ENCODE data around the gene TFDP1. TPM values are rescaled to one million over a fixed set of nuclear protein-coding genes. Genes with fewer than 3 reads are reported as not detected.

Gene TFDP1
- total RNA-seq, 2 experiments from 2014 or later, result 17.6 to 20.0 TPM

- Histone ChIP-seq H3K4me1 (ENCODE audit: insufficient read depth, low read length) (peaks cover 29% of the 10 kb centered on the region), H3K4me3 (ENCODE audit: low read length) (no peak overlapping the region), H3K9me3 (ENCODE audit: control insufficient read depth in 1 of 2, insufficient read depth in 1 of 2, low read length in 2 of 2) (no peaks in the 10 kb centered on the region), H3K36me3 (ENCODE audit: insufficient read depth, low read length) (peaks cover 5% of the 10 kb centered on the region), H3K27ac (ENCODE audit: low read depth in 1 of 2, low read length in 2 of 2) (no peak overlapping the region), H3K27me3 (ENCODE audit: control insufficient read depth in 1 of 2, insufficient read depth in 2 of 2, low read length in 2 of 2) (no peaks in the 10 kb centered on the region)
- H3K9me3 Mint-ChIP-seq, result no peaks in the 10 kb centered on the region
- ATAC-seq (ENCODE audit: poor library complexity) (no peak), DNase-seq (peak in 1 of 14 experiments; percentile 29)
- POLR2A ChIA-PET, result no interaction called here
- peaks cover 8% of the 10 kb centered on the region for H3K36me3 Mint-ChIP-seq (ENCODE audit: low read depth)
- no peak for TF ChIP-seq CTCF (IDR thresholded peaks at IDR 0.05)
- peak overlapping the region; percentile 86 for H3K4me3 Mint-ChIP-seq
- H3K27ac Mint-ChIP-seq, result no peak overlapping the region
- intact Hi-C loops (cut with DNase I, micrococcal nuclease), result no loop called here
- peaks cover 18% of the 10 kb centered on the region for H3K4me1 Mint-ChIP-seq (ENCODE audit: low read depth)
- H3K27me3 Mint-ChIP-seq, result peaks cover 4% of the 10 kb centered on the region
- CTCF ChIA-PET, result no interaction called here
Measured at GRCh38 chr13:113582841-113583631, 1.5 kb upstream of the TFDP1 start.

GRCh38 chr13:113584870-113585671, 518 bp downstream of the TFDP1 start:
- Histone ChIP-seq H3K4me3 (ENCODE audit: low read length) (peak overlapping the region; percentile 45), H3K4me1 (ENCODE audit: insufficient read depth, low read length) (peaks cover 33% of the 10 kb centered on the region), H3K9me3 (ENCODE audit: control insufficient read depth in 1 of 2, insufficient read depth in 1 of 2, low read length in 2 of 2) (no peaks in the 10 kb centered on the region), H3K27ac (ENCODE audit: low read depth in 1 of 2, low read length in 2 of 2) (no peak overlapping the region), H3K36me3 (ENCODE audit: insufficient read depth, low read length) (peaks cover 7% of the 10 kb centered on the region), H3K27me3 (ENCODE audit: control insufficient read depth in 1 of 2, insufficient read depth in 2 of 2, low read length in 2 of 2) (no peaks in the 10 kb centered on the region)
- ChIA-PET POLR2A (no interaction called here), CTCF (no interaction called here)
- peaks cover 8% of the 10 kb centered on the region for H3K36me3 Mint-ChIP-seq (ENCODE audit: low read depth)
- H3K9me3 Mint-ChIP-seq, result no peaks in the 10 kb centered on the region
- H3K27ac Mint-ChIP-seq, result peak overlapping the region; percentile 39
- peaks cover 29% of the 10 kb centered on the region for H3K4me1 Mint-ChIP-seq (ENCODE audit: low read depth)
- TF ChIP-seq CTCF (IDR thresholded peaks at IDR 0.05), result no peak
- peak in 3 of 14 experiments; percentile 8 to 33 (median 27) for DNase-seq
- peak overlapping the region; percentile 92 for H3K4me3 Mint-ChIP-seq
- peak; percentile 21 for ATAC-seq (ENCODE audit: poor library complexity)
- H3K27me3 Mint-ChIP-seq, result peaks cover 1% of the 10 kb centered on the region
- intact Hi-C loops (cut with DNase I, micrococcal nuclease), result loop anchor here in 1 of 2 experiments (2.0 kb wide), 1 partner anchor 50 kb away; no protein-coding TSS in a partner anchor

- CTCF ChIA-PET, result no interaction called here
- POLR2A ChIA-PET, result no interaction called here
- Histone ChIP-seq H3K4me1 (ENCODE audit: insufficient read depth, low read length) (peaks cover 33% of the 10 kb centered on the region), H3K9me3 (ENCODE audit: control insufficient read depth in 1 of 2, insufficient read depth in 1 of 2, low read length in 2 of 2) (no peaks in the 10 kb centered on the region), H3K27ac (ENCODE audit: low read depth in 1 of 2, low read length in 2 of 2) (no peak overlapping the region), H3K4me3 (ENCODE audit: low read length) (peak overlapping the region; percentile 45), H3K36me3 (ENCODE audit: insufficient read depth, low read length) (peaks cover 7% of the 10 kb centered on the region), H3K27me3 (ENCODE audit: control insufficient read depth in 1 of 2, insufficient read depth in 2 of 2, low read length in 2 of 2) (no peaks in the 10 kb centered on the region)
- Mint-ChIP-seq H3K27me3 (no peaks in the 10 kb centered on the region), H3K4me1 (ENCODE audit: low read depth) (peaks cover 29% of the 10 kb centered on the region), H3K36me3 (ENCODE audit: low read depth) (peaks cover 8% of the 10 kb centered on the region), H3K27ac (peak overlapping the region; percentile 39), H3K4me3 (peak overlapping the region; percentile 92), H3K9me3 (no peaks in the 10 kb centered on the region)
- DNase-seq (no peak), ATAC-seq (ENCODE audit: poor library complexity) (no peak)
- no peak for TF ChIP-seq CTCF (IDR thresholded peaks at IDR 0.05)
- intact Hi-C loops (cut with DNase I, micrococcal nuclease), result loop anchor here in 1 of 2 experiments (2.0 kb wide), 1 partner anchor 49 kb away; no protein-coding TSS in a partner anchor
Measured at GRCh38 chr13:113585896-113586295, 1.3 kb downstream of the TFDP1 start.

Measured in CD4-positive, alpha-beta T cell (primary cell).